GM19467 (cell line): ENCODE results near the gene ZFHX3.

ENCODE experiments used
- ATAC-seq: cut with Tn5 transposase; IDR thresholded peaks from one replicate; pipeline ENCODE4 v1.9.1; 2021; ENCODE audit warnings: mild to moderate bottlenecking, moderate library complexity; ENCODE audit not compliant: unreplicated experiment

ZFHX3 gene

GRCh38 chr16:72886346-72886974 is 161.5 kb downstream of the ZFHX3 start:
- no peak for ATAC-seq

GRCh38 chr16:72884573-72884972 is 163.4 kb downstream of the ZFHX3 start:
- no peak for ATAC-seq

GRCh38 chr16:72884037-72884436 is 163.9 kb downstream of the ZFHX3 start:
- ATAC-seq = no peak

- ATAC-seq = no peak
Observed at GRCh38 chr16:72879846-72880245, 168.1 kb downstream of the ZFHX3 start.

GRCh38 chr16:72878301-72879269 is 169.3 kb downstream of the ZFHX3 start:
- no peak for ATAC-seq

GRCh38 chr16:72877374-72878028 is 170.4 kb downstream of the ZFHX3 start:
- no peak for ATAC-seq

GRCh38 chr16:72876981-72877373 is 171.0 kb downstream of the ZFHX3 start:
- ATAC-seq = no peak

- ATAC-seq = no peak
Observed at GRCh38 chr16:72876221-72876620, 171.7 kb downstream of the ZFHX3 start.

- ATAC-seq = no peak
Observed at GRCh38 chr16:72875291-72876031, 172.5 kb downstream of the ZFHX3 start.

- no peak for ATAC-seq
Observed at GRCh38 chr16:72873853-72874252, 174.1 kb downstream of the ZFHX3 start.

- no peak for ATAC-seq
Observed at GRCh38 chr16:72873044-72873443, 174.9 kb downstream of the ZFHX3 start.

GRCh38 chr16:72865835-72866234 is 182.1 kb downstream of the ZFHX3 start:
- ATAC-seq = no peak

GRCh38 chr16:72865258-72865657 is 182.7 kb downstream of the ZFHX3 start:
- no peak for ATAC-seq

- ATAC-seq = no peak
Observed at GRCh38 chr16:72864130-72864833, 183.6 kb downstream of the ZFHX3 start.

- no peak for ATAC-seq
Observed at GRCh38 chr16:72862090-72862489, 185.8 kb downstream of the ZFHX3 start.

- no peak for ATAC-seq
Observed at GRCh38 chr16:72860726-72861562, 187.0 kb downstream of the ZFHX3 start.

GRCh38 chr16:72859581-72859980 is 188.3 kb downstream of the ZFHX3 start:
- no peak for ATAC-seq

- no peak for ATAC-seq
Observed at GRCh38 chr16:72858665-72859493, 189.0 kb downstream of the ZFHX3 start.
